PC-3 (cell line): ENCODE measurements around the gene AIG1. TPM values are rescaled to one million over a fixed set of nuclear protein-coding genes. Genes with fewer than 3 reads are reported as not detected.

Source experiments
- ATAC-seq: fragments of 200-7000 bp; cut with Tn5 transposase; 2 replicates; pipeline ENCODE4 v1.9.1; 2020; ENCODE audit warnings: mild to moderate bottlenecking, moderate library complexity
- BruUV-seq: library from RNA; stranded (reverse); fragments of 400-500 nt; replicated peaks from 2 replicates; lab custom pipeline; 2021; lab: Mats Ljungman, UMichigan
- CTCF ChIA-PET: fragments of 300-600 bp; sonication (Branson Sonifier 250); formaldehyde crosslinking; loops from one replicate; lab custom pipeline; 2022; ENCODE audit warnings: antibody characterized with exemption; lab: Charles Lee
- POLR2A ChIA-PET: fragments of 300-600 bp; sonication (Branson Sonifier 250); formaldehyde crosslinking; loops from one replicate; lab custom pipeline; 2022; ENCODE audit warnings: antibody characterized with exemption; ENCODE audit not compliant: unreplicated experiment; lab: Charles Lee
- DNase-seq: peaks from one replicate; pipeline ENCODE4 v3.0.0-alpha.2; 2015
- H2AFZ ChIP-seq: fragments of 300-600 bp; sonication (generic); 2 replicates; pipeline ENCODE4 v1.6.0; 2016; ENCODE audit warnings: antibody characterized with exemption, low read length
- H3F3A ChIP-seq: fragments of 300-600 bp; sonication (generic); one replicate; pipeline ENCODE4 v1.6.0; 2017; ENCODE audit warnings: antibody characterized with exemption, low read length, control low read depth, mild to moderate bottlenecking; ENCODE audit not compliant: unreplicated experiment
- H3K27ac ChIP-seq: fragments of 300-600 bp; sonication (generic); 2 replicates; pipeline ENCODE4 v1.5.1; 2016; ENCODE audit warnings: mild to moderate bottlenecking, low read length
- H3K27me3 ChIP-seq: fragments of 300-600 bp; sonication (generic); 2 replicates; pipeline ENCODE4 v1.6.1; 2016; ENCODE audit warnings: low read length, mixed read lengths
- H3K36me3 ChIP-seq: fragments of 300-600 bp; sonication (generic); 2 replicates; pipeline ENCODE4 v1.6.1; 2016; ENCODE audit warnings: low read depth, mixed run types, low read length, mixed read lengths
- H3K4me1 ChIP-seq: fragments of 300-600 bp; sonication (generic); 2 replicates; pipeline ENCODE4 v1.5.1; 2016; ENCODE audit warnings: low read length; ENCODE audit not compliant: insufficient read depth
- H3K4me2 ChIP-seq: fragments of 300-600 bp; sonication (generic); 2 replicates; pipeline ENCODE4 v1.6.0; 2016; ENCODE audit warnings: low read length
- H3K4me3 ChIP-seq: fragments of 300-600 bp; sonication (generic); 2 replicates; pipeline ENCODE4 v1.5.1; 2016; ENCODE audit warnings: mild to moderate bottlenecking, low read length, mixed read lengths
- H3K79me2 ChIP-seq: fragments of 300-600 bp; sonication (generic); 2 replicates; pipeline ENCODE4 v1.6.1; 2017; ENCODE audit warnings: low read length, mixed read lengths
- H3K9ac ChIP-seq: fragments of 300-600 bp; sonication (generic); 2 replicates; pipeline ENCODE4 v1.6.0; 2016; ENCODE audit warnings: mild to moderate bottlenecking, low read length
- H3K9me2 ChIP-seq: fragments of 300-600 bp; sonication (generic); replicated peaks from 2 replicates; pipeline ENCODE4 v1.6.1; 2016; ENCODE audit warnings: mixed run types, low read length, mixed read lengths
- H3K9me3 ChIP-seq: fragments of 300-600 bp; sonication (generic); 2 replicates; pipeline ENCODE4 v1.6.1; 2016; ENCODE audit warnings: low read length, mixed read lengths
- H4K20me1 ChIP-seq: fragments of 300-600 bp; sonication (generic); 2 replicates; pipeline ENCODE4 v1.6.1; 2016; ENCODE audit warnings: low read length, mixed read lengths
- EZH2 ChIP-seq: fragments of 300-600 bp; sonication (generic); IDR thresholded peaks from one replicate; pipeline ENCODE4 v1.6.1; 2017; ENCODE audit warnings: antibody characterized with exemption, mild to moderate bottlenecking, low read length; ENCODE audit not compliant: unreplicated experiment
- EZH2phosphoT487 ChIP-seq: fragments of 300-600 bp; sonication (generic); IDR thresholded peaks from 2 replicates; pipeline ENCODE4 v1.6.1; 2018; ENCODE audit warnings: mild to moderate bottlenecking, antibody characterized with exemption, low read length, borderline replicate concordance
- intact Hi-C: fragments of 100-400 bp; cut with micrococcal nuclease; formaldehyde crosslinking; loops from 2 replicates; pipeline ENCODE4 v1.9.0; 2023
- total RNA-seq: library from RNA; depleted of rRNA; stranded (reverse); fragments of >200 nt; gene quantifications from 2 replicates; pipeline ENCODE4 v1.2.3, GENCODE V29; 2014
- TF ChIP-seq, protein P1 (sequence below): fragments of 300-600 bp; sonication (generic); conservative IDR thresholded peaks from 2 replicates; pipeline ENCODE4 v1.5.1; 2017; ENCODE audit warnings: antibody characterized with exemption, low read depth, mild to moderate bottlenecking, low read length

The AIG1 gene
- total RNA-seq, 1 experiment from 2014 or later, result 32.7 TPM

DNA sequence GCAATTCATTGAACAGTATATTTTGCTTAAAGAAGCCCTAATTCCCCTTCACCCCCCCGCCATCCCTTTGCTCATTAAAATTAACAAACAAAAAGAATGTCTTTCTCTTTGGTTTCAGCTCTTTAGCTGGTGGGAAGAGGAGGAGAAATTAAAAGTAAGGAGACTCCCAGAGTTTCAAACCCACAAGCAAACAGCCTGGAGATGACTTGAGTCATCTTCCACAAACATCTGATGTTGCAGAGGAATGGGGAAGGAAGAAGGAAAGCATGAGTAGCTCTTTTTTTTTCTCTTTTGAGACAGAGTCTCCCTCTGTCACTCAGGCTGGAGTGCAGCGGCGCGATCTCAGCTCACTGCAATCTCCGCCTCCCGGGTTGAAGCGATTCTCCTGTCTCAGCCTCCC lies 200.2 kb downstream of the AIG1 start:
- DNase-seq (peak; percentile 64), ATAC-seq (peak; percentile 90)
- Histone ChIP-seq H3K36me3 (no peaks in the 10 kb centered on the region), H2AFZ (no peak overlapping the region), H3K27me3 (no peaks in the 10 kb centered on the region), H3K4me2 (peak overlapping the region; percentile 56), H3K79me2 (no peaks in the 10 kb centered on the region), H3K27ac (peak overlapping the region; percentile 63), H3K4me3 (no peak overlapping the region; the same call in 1 of the 2 replicates), H3K9me2 (no peaks in the 10 kb centered on the region), H3K9me3 (no peaks in the 10 kb centered on the region), H3K9ac (no peak overlapping the region), H3K4me1 (peaks cover 12% of the 10 kb centered on the region), H3F3A (no peaks in the 10 kb centered on the region), H4K20me1 (no peaks in the 10 kb centered on the region)
- intact Hi-C loops, result no loop called here
- CTCF ChIA-PET, result no interaction called here
- no TSS peak for BruUV-seq
- POLR2A ChIA-PET, result interaction anchor here (1.1 kb wide), 1 partner anchor 75 kb away, joined by 5 read pairs; no protein-coding TSS in a partner anchor
- TF ChIP-seq, protein P1, sequence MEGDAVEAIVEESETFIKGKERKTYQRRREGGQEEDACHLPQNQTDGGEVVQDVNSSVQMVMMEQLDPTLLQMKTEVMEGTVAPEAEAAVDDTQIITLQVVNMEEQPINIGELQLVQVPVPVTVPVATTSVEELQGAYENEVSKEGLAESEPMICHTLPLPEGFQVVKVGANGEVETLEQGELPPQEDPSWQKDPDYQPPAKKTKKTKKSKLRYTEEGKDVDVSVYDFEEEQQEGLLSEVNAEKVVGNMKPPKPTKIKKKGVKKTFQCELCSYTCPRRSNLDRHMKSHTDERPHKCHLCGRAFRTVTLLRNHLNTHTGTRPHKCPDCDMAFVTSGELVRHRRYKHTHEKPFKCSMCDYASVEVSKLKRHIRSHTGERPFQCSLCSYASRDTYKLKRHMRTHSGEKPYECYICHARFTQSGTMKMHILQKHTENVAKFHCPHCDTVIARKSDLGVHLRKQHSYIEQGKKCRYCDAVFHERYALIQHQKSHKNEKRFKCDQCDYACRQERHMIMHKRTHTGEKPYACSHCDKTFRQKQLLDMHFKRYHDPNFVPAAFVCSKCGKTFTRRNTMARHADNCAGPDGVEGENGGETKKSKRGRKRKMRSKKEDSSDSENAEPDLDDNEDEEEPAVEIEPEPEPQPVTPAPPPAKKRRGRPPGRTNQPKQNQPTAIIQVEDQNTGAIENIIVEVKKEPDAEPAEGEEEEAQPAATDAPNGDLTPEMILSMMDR, result no peak
- TF ChIP-seq EZH2phosphoT487 (no peak), EZH2 (no peak)

DNA sequence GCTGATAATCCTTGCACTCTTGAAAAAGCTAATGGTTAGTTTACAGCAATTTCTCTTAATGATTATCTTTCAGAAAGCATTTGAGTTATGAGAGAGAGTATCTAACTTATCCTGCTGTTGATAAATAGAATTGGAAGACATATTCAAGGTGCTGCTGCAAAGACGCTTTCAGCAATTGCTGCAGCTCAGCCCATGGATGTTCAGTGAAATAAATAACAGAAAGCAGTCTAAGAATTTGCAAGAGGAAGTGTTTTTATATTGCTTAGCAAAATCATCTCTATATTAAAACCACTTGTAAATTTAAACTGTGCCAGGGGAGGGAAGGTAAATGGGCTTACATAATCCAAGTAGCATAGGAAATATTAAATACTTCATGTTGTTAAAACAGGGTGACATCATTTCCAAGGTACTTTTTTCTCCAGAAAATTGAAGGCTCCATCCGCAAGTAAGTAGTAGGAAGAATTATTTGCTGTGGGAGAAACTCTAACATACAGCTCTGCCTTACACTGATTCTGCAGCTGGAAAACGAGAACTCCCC lies 201.3 kb downstream of the AIG1 start:
- Histone ChIP-seq H3K9ac (no peak overlapping the region), H2AFZ (no peak overlapping the region), H3K79me2 (no peaks in the 10 kb centered on the region), H3F3A (no peaks in the 10 kb centered on the region), H3K4me3 (no peak overlapping the region), H3K27ac (no peak overlapping the region), H4K20me1 (no peaks in the 10 kb centered on the region), H3K9me3 (no peaks in the 10 kb centered on the region), H3K9me2 (no peaks in the 10 kb centered on the region), H3K4me2 (no peak overlapping the region), H3K27me3 (no peaks in the 10 kb centered on the region), H3K4me1 (peaks cover 12% of the 10 kb centered on the region), H3K36me3 (no peaks in the 10 kb centered on the region)
- ChIA-PET CTCF (no interaction called here), POLR2A (no interaction called here)
- DNase-seq (no peak), ATAC-seq (no peak)
- no TSS peak for BruUV-seq
- TF ChIP-seq, protein P1, result no peak
- intact Hi-C loops, result no loop called here

DNA sequence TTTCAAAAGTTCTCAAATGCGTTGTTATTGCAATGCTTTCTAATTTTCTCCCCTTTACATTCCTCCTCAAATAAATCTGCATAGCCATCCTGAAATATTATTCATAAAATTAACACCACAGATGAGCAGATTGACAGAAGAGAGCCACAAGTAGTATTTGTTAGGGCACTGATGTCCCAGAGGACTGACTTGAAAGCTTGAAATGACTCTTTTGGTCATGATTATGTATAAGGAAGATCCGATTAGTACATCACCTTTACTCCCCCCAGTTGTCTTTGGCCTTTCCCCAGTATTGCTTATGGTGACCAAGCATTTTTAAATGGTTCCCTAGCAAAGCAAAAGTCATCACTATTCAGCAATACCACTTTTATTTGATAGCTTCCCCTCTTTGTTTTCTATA lies 202.2 kb downstream of the AIG1 start:
- no peak overlapping the region for H3K9ac ChIP-seq
- H3K79me2 ChIP-seq, result no peaks in the 10 kb centered on the region
- no peak for TF ChIP-seq EZH2
- TF ChIP-seq, protein P1, result no peak
- peaks cover 12% of the 10 kb centered on the region for H3K4me1 ChIP-seq
- no peaks in the 10 kb centered on the region for H3K36me3 ChIP-seq
- no peaks in the 10 kb centered on the region for H3K27me3 ChIP-seq
- H3K9me3 ChIP-seq, result no peaks in the 10 kb centered on the region
- no peak for ATAC-seq
- no peaks in the 10 kb centered on the region for H3F3A ChIP-seq
- ChIA-PET CTCF (no interaction called here), POLR2A (interaction anchor here (0.7 kb wide), 1 partner anchor 162 kb away, joined by 3 read pairs; no protein-coding TSS in a partner anchor)
- no peaks in the 10 kb centered on the region for H4K20me1 ChIP-seq
- H2AFZ ChIP-seq, result no peak overlapping the region
- H3K27ac ChIP-seq, result no peak overlapping the region
- H3K4me3 ChIP-seq, result no peak overlapping the region
- no peaks in the 10 kb centered on the region for H3K9me2 ChIP-seq
- no peak overlapping the region for H3K4me2 ChIP-seq
- BruUV-seq, result no TSS peak
- intact Hi-C loops, result no loop called here
- DNase-seq, result no peak
